ENCODE results near the gene PSORS1C2.

- no peak for TF ChIP-seq CTCF (IDR thresholded peaks at IDR 0.05; ENCODE audit: poor library complexity)
- no peak for TF ChIP-seq EZH2 (IDR thresholded peaks at IDR 0.05; ENCODE audit: borderline replicate concordance)
Measured at GRCh38 chr6:31122791-31123706, 15.8 kb downstream of the PSORS1C2 start.

Measured in hepatocyte (in vitro differentiated cells).